ENCODE measurements around the gene PLEKHA4.

GRCh38 chr19:48841571-48841970 lies 26.8 kb downstream of the PLEKHA4 start:
- TF ChIP-seq GATA3 (IDR thresholded peaks at IDR 0.05; ENCODE audit: low read depth, low read length) (no peak), GATA2 (IDR thresholded peaks at IDR 0.05; ENCODE audit: low read depth, low read length) (no peak)
